ENCODE results near the gene ZNHIT6.

DNA sequence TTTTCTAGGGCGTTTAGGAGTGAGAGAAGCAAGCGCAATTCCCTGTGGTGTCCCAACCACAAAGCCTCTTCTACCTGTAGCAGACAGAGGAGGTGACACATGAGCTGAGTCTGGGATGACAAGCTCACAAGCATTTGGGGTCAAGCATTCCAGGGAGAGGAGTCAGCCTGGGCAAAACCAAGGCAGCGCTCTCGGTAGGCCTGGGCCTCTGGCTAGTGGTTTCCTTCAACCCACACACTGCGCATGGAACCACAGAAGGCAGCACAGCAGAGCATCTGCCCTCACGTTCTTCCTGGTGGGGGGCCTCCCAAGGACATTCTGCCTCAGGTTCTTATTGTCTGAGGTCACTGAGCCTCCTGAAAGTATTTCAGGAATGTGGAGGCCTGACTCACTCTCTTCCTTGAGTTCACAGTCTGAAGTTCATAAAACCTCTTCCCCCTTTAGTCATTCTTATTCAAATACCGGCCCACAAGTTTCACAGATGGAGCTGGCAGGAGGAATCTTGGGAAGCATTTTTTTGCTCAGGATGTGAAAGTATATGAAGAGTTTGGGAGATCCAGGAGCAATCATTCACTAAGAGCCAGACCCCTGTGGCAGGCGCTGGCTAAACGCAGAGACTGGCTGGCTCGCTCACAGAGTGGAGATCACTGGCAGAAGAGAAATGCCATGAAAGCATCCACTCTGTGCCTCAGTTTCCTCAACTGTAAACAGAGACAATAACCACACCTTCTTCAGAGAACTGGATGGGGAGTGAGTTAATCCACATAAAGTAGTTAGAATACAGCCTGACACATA lies 100.9 kb downstream of the ZNHIT6 start:
- TF ChIP-seq YY1 (IDR thresholded peaks at IDR 0.05; ENCODE audit: insufficient read depth, insufficient read length) = no peak
- no peak for TF ChIP-seq ZNF274 (IDR thresholded peaks at IDR 0.05; ENCODE audit: low read depth, low read length)
- TF ChIP-seq SUZ12 (IDR thresholded peaks at IDR 0.05; ENCODE audit: extremely low read depth, insufficient read depth, insufficient read length) = no peak

All from NT2/D1 (cell line).